GM18907 (cell line): ENCODE results near the gene TNFSF18.
"Not testable (repeated sequence)": the region's sequence is repeated elsewhere in the genome, so short reads cannot be mapped to it uniquely, and the experiment has no call there.

ENCODE experiments used
- ATAC-seq: cut with Tn5 transposase; IDR thresholded peaks from one replicate; pipeline ENCODE4 v1.9.1; 2021; ENCODE audit warnings: mild to moderate bottlenecking, moderate library complexity; ENCODE audit not compliant: unreplicated experiment

TNFSF18 gene, protein sequence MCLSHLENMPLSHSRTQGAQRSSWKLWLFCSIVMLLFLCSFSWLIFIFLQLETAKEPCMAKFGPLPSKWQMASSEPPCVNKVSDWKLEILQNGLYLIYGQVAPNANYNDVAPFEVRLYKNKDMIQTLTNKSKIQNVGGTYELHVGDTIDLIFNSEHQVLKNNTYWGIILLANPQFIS

GRCh38 chr1:173050865-173051264 lies at the start of gene TNFSF18:
TSS of gene TNFSF18 (minus strand) at chr1:173050941. CDS start at chr1:173050896, 45 bp downstream.
- no peak for ATAC-seq

DNA sequence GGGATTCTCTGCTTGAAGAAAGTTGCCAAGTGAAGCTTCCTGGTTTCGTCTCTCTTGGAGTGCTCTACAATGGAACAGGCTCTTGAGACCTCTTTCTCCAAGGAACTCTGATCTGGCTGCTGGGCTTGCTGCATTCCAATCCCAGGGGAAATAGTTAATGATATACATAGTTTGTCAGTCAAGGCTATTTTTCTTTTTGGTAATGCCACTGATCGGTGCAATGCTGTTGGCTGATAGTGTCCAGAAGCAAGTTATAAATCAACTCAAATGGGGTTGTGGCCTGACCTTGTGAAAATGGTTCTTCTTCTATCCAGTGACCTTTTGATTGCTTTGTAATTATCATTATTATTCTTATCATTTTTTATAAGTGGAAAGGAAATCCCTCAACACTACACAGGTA lies 48.4 kb upstream of the TNFSF18 start:
- no peak for ATAC-seq

DNA sequence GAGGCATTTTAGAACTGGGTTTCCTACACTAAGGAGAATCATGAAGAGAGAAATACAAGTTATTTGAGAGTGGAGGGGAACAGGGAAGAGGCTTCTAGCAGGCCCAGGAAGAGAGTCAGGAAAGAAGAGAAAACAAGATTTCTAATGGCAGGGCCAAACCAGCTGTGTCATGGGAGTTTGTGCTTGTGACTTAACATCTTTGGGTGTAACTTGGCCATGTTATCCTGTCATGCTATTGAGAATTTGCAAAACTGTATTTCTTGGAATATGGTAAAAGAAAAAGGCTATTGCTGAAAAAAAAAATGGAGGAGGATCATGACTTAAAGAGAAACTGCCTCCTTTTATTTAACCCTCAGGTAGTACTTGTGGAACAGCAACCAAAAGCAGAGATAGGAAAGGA lies 47.4 kb upstream of the TNFSF18 start:
- no peak for ATAC-seq

- no peak for ATAC-seq
Observed at GRCh38 chr1:173097001-173097400, 46.3 kb upstream of the TNFSF18 start.

DNA sequence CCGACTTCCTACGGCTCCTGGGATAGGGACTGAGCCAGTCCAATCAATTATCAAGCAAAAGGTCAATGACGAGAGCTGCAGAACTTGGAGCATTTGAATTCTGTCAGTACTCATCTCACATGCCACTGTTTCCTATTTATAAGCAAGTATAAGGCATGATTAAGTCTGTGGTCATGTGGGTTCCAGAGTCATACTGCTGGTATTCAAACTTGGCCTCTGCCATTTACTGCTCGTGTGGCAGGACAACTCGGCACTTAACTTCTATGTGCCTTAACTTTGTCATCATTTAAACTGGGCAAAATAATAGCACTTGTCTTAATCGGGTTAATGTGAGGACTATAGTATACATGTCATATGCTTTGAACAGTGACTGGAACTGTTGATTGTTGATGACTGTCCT lies 44.9 kb upstream of the TNFSF18 start:
- ATAC-seq, result no peak

GRCh38 chr1:173094541-173094940 lies 43.8 kb upstream of the TNFSF18 start:
- no peak for ATAC-seq

DNA sequence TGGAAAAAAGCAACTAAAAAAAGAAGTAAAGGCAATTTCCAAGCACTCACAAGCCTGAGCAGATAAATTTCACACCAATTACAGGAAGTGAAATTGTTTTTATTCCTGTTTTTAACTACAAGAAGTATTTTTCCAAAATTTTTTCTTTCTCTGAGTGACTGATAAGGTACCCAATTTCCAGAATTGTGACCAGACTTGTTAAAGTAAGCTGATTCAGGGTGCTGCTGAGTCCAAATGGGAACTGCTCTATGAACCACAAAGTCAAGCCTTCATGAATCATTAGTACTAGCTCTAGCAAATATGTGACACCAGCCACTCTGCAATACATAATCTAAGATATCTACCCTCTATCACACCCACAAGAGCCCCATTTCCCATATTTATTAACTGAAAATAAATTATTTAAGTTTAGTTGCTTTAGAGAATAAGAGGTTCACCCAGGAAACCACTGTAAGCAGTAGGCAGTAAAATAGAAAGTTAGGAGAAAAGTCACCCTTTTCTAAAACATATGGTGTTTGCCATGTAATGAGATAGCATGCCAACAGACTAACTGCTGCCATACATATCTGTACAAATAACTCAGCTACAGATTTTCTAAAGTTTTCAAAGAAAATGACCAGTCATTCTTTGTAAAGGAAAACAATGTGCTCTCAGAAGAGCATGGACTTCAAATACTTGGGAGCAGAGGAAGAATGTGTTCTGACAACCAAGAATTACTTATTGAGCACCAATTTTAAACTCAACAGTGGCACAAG lies 43.1 kb upstream of the TNFSF18 start:
- no peak for ATAC-seq

DNA sequence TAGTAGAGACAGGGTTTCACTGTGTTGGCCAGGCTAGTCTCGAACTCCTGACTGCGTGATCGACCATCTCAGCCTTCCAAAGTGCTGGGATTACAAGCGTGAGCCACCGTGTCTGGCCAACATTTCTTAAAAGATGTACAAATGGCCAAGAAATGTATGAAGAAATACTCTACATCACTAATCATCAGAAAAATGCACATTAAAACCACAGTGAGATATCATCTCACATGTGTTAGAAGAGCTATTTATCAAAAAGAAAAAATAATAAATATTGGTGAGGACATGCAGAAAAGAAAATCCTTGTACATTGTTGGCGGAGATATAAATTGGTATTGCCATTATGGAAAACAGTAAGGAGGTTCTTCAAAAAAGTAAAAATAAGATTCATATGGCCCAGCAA lies 33.6 kb upstream of the TNFSF18 start:
- no peak for ATAC-seq

DNA sequence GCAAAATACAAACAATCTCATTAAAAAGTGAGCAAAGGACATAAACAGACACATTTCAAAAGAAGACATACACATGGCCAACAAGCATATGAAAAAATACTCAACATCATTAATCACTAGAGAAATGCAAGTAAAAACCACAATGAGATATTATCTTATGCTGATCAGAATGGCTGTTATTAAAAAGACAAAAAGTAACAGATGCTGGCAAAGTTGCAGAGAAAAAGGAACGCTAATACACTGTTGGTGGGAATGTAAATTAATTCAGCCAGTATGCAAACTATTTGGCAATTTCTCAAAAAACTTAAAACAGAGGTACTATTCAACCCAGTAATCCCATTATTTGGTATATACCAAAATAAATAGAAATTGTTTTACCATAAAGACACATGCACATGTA lies 32.2 kb upstream of the TNFSF18 start:
- no peak for ATAC-seq

DNA sequence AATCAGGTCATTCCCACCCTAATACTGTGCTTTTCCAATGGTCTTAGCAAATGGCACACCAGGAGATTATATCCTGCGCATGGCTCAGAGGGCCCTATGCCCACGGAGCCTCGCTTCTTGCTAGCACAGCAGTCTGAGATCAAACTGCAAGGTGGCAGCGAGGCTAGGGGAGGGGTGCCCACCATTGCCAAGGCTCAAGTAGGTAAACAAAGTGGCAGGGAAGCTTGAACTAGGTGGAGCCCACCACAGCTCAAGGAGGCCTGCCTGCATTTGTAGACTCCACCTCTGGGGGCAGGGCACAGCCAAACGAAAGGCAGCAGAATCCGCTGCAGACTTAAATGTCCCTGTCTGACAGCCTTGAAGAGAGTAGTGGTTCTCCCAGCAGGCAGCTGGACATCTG lies 23.5 kb upstream of the TNFSF18 start:
- not testable (repeated sequence) for ATAC-seq

DNA sequence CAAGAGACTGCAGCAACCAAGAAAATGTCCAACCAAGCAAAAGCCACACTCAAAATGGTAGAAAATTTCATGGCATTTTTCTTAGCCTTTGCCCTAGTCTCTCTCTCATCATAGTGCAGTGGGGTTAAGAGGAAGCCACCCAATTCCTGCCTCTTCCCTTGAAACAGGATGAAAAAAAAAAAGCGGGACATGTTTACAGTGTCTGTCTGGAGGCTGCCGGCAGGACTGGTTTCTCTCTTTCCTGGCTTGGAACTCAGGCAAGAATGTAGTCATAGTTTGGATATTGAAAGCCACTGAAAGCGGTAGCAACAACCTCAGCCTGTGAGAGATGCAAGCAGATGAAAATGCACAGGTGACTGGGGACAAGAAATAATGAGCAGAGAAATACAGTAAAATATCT lies 13.3 kb upstream of the TNFSF18 start:
- ATAC-seq, result no peak

- ATAC-seq, result no peak
Observed at GRCh38 chr1:173063171-173063570, 12.4 kb upstream of the TNFSF18 start.

- ATAC-seq, result no peak
Observed at GRCh38 chr1:173062150-173062938, 11.6 kb upstream of the TNFSF18 start.

GRCh38 chr1:173058556-173058955 lies 7.8 kb upstream of the TNFSF18 start:
- ATAC-seq, result no peak

DNA sequence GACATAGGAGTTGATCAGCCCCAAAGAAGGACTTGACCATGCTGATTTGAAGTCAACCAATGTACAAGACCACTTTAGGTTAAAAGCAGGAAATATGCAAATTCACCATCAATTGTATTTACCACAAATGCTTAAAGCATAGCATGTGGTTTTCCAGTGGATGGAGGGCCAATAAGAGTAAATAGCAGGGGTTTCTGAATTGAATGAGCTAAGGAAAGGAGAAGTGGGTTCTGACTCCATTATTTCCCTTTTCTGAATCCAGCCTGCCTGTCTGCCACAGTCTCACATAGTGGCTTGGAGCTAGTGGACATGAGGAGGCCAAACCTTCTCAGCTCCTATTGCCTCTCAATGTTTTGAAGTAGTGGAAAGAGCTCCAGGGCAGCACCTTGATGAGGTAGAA lies 7.2 kb upstream of the TNFSF18 start:
- ATAC-seq, result no peak

- ATAC-seq, result no peak
Observed at GRCh38 chr1:173056365-173056764, 5.6 kb upstream of the TNFSF18 start.

DNA sequence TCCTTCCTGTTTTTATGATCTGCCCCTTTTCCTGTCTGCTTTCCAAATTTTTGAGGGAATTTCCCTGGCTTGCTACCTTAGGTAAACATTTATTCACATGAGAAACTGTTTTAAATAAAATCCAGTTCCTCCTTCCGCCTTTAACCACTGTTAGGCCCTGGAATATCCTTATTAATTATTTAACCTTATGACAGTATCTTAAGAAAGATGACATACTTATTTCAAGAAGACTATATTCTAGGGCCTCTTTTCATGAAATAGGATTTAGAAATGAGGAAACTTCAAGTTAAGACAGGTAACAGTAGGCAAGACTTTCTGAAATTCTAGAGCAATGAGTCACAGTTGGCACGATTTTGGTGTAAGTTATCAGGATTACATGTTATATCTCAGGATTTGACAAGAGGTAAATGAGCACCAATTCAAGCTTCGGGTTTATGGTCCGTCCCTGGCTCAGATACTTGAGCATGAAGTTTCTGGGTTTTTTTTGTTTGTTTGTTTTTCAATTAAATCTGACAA lies 2.0 kb upstream of the TNFSF18 start:
- no peak for ATAC-seq

DNA sequence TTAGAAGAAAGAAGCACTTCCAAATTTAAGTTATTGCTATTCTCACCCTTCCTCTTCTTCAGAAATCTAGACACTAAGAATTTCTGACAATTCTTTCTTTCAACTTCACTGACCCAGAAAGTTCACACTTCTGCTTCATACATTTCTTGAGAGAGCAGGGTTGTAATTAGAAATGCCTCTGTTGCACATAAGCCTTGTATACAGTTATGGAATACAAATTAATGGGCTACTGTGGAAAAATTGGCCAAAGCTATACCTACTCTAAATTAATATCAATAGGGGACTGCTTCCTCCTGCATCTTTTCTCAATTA lies 1.5 kb downstream of the TNFSF18 start:
- no peak for ATAC-seq

DNA sequence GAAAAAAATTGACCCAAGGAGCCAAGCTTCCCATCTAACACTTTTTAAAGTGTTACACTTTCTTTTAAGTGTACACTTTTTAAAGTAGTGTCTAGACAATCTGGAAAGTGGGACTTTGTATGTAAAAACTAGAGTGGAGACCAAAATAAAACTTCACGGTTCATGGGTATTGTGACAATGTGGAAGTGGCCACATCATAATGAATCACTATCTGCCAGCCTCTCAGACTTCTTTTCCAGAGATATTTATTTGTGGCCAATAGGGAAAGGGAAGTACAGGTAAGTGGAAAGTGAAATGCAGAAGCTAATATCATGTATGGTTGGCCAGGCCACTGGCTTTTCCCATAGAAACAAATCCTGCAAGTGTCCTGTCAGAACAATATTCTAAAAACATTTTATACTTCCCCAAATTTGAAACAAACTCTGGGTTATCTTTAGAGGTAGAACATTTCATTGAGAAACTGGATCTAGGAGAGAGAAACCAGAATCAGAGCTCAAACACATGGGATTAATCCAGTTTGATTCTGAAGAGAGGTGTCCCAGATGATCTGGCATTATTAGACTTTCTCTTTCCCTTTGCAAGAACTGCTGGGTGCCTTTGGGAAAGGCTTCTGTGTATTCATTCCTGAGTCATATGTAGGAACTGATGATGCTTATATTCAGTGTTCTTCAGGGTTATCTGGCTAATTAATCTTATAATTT lies 2.0 kb downstream of the TNFSF18 start:
- ATAC-seq, result no peak

GRCh38 chr1:173044656-173045055 lies 6.1 kb downstream of the TNFSF18 start:
- ATAC-seq, result no peak

DNA sequence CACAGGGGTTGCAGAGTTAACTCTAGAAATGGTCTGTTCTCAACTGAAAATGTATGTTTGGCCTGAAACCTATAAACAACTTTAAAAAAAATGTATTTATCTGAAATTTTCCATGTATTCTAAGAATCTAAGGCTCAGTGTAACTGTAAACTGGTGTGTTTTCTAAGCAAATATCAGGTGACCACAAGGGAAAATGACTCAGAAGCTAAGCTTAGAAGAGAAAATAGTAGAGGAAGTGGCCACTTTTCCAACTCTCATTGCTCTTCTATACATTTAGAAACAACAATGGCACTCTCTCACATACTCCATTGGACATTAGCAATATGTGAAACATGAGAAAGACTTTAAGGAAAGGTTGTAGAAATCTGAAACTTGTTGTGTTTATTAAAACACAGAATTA lies 7.5 kb downstream of the TNFSF18 start:
- no peak for ATAC-seq
